GM12874 (cell line): ENCODE data around the gene ZCCHC4.

ENCODE experiments used
- TF ChIP-seq, protein P1 (sequence below): IDR thresholded peaks from 2 replicates; pipeline ENCODE4 v1.5.1; 2011; ENCODE audit warnings: low read depth, mild to moderate bottlenecking, control low read depth, low read length, moderate library complexity; ENCODE audit not compliant: insufficient read depth

ZCCHC4 gene

DNA sequence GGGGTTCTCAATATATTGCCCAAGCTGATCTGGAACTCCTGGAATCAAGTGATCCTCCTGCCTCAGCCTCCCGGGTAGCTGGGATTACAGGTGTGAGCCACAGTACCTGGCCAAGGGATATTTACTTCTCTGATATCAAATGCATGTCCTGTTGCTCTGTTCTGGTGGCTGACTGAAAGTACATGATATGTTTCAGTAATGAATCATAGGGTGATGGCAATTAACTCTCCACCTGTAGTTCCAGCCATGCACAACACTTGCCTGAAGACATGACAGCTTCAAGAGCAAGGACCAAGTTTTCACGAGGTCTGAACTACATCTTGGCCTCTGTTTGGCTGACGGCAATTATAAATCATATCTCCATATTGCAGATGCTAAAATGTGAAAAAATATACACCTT, 9.1 kb downstream of the ZCCHC4 start:
- TF ChIP-seq, protein P1, sequence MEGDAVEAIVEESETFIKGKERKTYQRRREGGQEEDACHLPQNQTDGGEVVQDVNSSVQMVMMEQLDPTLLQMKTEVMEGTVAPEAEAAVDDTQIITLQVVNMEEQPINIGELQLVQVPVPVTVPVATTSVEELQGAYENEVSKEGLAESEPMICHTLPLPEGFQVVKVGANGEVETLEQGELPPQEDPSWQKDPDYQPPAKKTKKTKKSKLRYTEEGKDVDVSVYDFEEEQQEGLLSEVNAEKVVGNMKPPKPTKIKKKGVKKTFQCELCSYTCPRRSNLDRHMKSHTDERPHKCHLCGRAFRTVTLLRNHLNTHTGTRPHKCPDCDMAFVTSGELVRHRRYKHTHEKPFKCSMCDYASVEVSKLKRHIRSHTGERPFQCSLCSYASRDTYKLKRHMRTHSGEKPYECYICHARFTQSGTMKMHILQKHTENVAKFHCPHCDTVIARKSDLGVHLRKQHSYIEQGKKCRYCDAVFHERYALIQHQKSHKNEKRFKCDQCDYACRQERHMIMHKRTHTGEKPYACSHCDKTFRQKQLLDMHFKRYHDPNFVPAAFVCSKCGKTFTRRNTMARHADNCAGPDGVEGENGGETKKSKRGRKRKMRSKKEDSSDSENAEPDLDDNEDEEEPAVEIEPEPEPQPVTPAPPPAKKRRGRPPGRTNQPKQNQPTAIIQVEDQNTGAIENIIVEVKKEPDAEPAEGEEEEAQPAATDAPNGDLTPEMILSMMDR, result no peak

- TF ChIP-seq, protein P1, result no peak
Measured at GRCh38 chr4:25330335-25330734, 17.8 kb downstream of the ZCCHC4 start.

DNA sequence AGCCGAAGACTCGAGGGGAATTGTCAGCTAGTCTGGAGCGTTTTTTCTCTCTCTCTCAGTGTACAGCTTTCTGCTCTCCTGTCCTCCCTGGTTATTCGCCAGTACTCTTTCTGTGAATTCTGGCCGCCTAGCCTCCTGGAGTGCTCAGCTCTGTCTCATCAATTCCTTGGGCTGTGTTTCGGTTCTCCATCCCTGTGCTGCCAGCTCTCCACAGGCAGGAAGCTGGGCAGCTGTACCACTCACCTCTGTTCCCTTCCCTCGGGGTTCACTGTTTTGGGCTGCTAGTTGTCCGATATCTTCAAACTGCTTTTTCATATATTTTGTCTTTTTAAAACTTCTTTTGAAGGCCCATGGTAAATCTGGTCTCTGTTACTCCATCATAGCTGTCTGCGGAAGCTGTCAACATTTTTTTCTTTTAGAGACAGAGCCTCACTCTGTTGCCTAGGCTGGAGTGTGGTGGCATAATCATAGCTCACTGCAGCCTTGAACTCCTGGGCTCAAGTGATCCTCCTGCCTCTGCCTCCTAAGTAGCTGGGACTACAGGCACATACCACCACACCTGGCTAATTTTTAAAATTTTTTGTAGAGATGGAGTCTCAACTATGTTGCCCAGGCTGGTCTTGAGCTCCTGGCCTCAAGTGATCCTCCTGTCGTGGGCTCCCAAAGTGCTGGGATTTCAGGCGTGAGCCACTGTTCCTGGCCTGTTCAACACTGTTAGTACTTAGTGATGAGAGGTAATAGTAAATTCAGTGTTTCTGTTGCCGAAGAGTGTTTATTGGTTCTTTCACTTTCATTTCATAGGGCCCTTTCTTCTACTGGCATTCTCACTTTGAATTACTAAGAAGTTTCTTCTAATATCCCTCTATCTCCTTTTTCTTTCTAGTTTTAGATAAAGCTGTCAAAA, 18.6 kb downstream of the ZCCHC4 start:
- TF ChIP-seq, protein P1, result no peak

DNA sequence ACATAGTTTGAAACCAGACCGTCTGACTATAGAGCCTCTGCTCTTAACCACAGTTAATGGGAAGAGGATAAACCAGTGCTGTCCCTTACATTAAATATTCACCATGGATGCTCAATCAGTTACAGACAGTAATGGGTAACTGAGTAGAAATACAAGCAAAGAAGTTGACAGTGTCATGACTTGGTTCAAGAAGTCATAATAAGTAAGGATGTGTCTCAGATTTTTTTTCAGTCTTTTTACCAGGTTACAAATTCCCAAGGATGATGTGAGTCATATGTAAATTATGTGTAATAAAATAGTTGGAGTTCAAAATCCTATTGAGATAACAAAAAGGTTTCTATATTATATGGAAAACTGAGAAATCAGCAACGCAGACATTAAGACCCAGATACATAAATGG, 31.1 kb downstream of the ZCCHC4 start:
- TF ChIP-seq, protein P1, result no peak

DNA sequence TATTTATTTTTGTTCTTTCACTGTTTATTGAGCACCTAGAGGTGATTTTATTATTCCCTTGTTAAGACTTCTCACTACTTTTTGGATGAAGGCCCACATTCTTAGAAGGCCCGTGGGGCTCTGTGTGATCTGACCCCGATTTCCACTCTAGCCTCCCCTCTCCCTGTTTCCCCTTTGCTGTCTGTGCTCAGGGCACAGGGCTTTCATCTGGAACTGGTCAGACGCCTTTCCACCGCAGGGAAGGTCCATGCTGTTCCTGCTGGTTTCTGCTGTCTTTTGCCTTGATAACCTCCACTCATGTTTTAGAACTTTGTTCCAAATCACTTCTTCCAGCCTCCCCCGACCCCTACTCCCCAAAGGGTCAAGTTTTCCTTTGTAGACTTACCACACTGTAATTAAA, 33.2 kb downstream of the ZCCHC4 start:
- TF ChIP-seq, protein P1, result no peak

DNA sequence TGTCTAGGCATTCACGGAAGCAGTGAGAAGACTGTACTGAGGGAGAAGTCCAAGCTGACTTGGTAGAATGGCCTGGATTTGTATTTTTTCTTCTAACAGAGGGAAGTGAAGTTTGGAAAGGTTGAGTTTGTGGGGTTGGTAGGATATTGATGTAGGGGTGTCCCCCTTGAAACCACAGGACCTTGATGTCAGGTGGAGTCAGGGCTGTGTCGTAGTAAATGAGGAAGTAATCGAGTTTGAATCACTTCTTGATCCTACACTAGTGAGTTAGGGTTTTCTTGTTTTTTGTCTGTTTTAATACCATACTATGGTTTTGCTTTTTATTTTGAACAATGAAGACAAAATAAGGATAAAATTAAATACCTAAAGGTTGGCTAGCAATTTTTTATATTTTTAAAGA, 34.3 kb downstream of the ZCCHC4 start:
- TF ChIP-seq, protein P1, result no peak

DNA sequence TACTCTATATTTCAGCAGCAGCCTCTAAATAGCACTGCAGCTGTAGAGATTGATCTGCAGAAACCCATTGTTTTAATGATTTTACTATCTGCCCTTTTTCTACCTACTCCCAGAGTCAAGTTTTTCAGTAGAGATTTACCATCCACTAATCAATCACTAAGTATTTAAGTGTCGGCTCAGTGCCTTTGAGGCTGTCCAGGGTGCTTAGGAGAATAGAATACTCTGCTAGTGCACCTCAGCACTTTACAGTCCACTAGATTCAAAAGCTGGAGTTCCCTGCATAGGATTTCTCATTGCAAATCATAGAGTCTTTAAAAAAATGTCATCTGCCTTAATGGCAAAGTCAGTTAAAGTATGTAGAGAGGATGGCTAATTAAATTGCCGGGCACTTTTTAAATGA, 34.9 kb downstream of the ZCCHC4 start:
- TF ChIP-seq, protein P1, result no peak
